Right lobe of liver (tissue), 6 donors: ENCODE results near the gene RIT2. TPM values are rescaled to one million over a fixed set of nuclear protein-coding genes. Genes with fewer than 3 reads are reported as not detected.

Experiments
- ATAC-seq, 4 donors: fragments of 200-7000 bp; cut with Tn5 transposase; one replicate each; pipeline ENCODE4 v1.9.1; 2020; ENCODE audit warnings: mild to moderate bottlenecking in 4 of 4, moderate library complexity in 4 of 4
- DNase-seq, 3 donors: peaks; one replicate each; pipeline ENCODE4 v3.0.0-alpha.2; 2020
- H3K27ac ChIP-seq, 3 donors: fragments of 200-600 bp; one replicate each; pipeline ENCODE4 v1.8.0; 2022
- H3K27me3 ChIP-seq, 2 donors: fragments of 200-600 bp; one replicate each; pipeline ENCODE4 v1.8.0; 2022
- H3K36me3 ChIP-seq, 4 donors: fragments of 200-600 bp; sonication (generic) in 1 of 4; one replicate each; pipeline versions ENCODE4 v1.5.1 to v1.8.0; 2017 to 2022; ENCODE audit warnings: control low read depth in 1 of 4
- H3K4me1 ChIP-seq, 4 donors: fragments of 200-600 bp; sonication (generic) in 1 of 4; one replicate each; pipeline versions ENCODE4 v1.5.1 to v1.8.0; 2017 to 2022; ENCODE audit warnings: control low read depth in 1 of 4
- H3K4me3 ChIP-seq, 3 donors: fragments of 200-600 bp; one replicate each; pipeline ENCODE4 v1.8.0; 2022
- H3K9me3 ChIP-seq, 4 donors: fragments of 200-600 bp; sonication (generic) in 1 of 4; one replicate each; pipeline versions ENCODE4 v1.5.1 to v1.8.0; 2017 to 2022; ENCODE audit warnings: control low read depth in 1 of 4
- POLR2A ChIP-seq: fragments of 450-650 bp; IDR thresholded peaks from one replicate; pipeline ENCODE4 v1.6.1; 2017; ENCODE audit warnings: antibody characterized with exemption, mild to moderate bottlenecking
- WGBS: methylation state at CpG from one replicate; pipeline ENCODE4 v1.1.6; 2018; ENCODE audit warnings: low coverage, low lambda C conversion rate; ENCODE audit not compliant: insufficient coverage; ENCODE audit errors: missing lambda C conversion rate; 5-methylcytosine and 5-hydroxymethylcytosine counted together
- intact Hi-C, 2 donors: fragments of 100-400 bp; cut with DNase I; formaldehyde crosslinking; loops; one replicate each; pipeline versions ENCODE4 v1.11.2 to v1.14.1; 2022
- total RNA-seq, 6 experiments: library from RNA; depleted of rRNA in 2 of 6; stranded (reverse); fragments of >200 nt in 2 of 6; fragmentation: NEBNext Ultra II Directional in 3 of 6; extraction: Animal tissue kit (Norgen Biotek cat#: 25700) in 3 of 6; gene quantifications; one replicate each; pipeline versions ENCODE4 v1.1.0 to v1.2.4, GENCODE V29; 2016 to 2023
- TF ChIP-seq, protein P1 (sequence below), 4 donors: fragments of 200-600 bp in 3 of 4; fragments of 450-650 bp in 1 of 4; IDR thresholded peaks; one replicate each; pipeline versions ENCODE4 v1.5.1 to v1.8.0; 2016 to 2022; ENCODE audit warnings: antibody characterized with exemption in 4 of 4, mild to moderate bottlenecking in 2 of 4
- donor health status: DM: no; HTN: yes; CAD: no.
- donor health status: DM: no; HTN: no; CAD: no.
- donor health status: DM: no; HTN: no; CAD: no.
- donor health status: DM: no; HTN: yes; CAD: no.
- donor health status: DM: no; HTN: yes; CAD: no.

RIT2 gene
- total RNA-seq, 6 experiments from 2014 or later = not detected

DNA sequence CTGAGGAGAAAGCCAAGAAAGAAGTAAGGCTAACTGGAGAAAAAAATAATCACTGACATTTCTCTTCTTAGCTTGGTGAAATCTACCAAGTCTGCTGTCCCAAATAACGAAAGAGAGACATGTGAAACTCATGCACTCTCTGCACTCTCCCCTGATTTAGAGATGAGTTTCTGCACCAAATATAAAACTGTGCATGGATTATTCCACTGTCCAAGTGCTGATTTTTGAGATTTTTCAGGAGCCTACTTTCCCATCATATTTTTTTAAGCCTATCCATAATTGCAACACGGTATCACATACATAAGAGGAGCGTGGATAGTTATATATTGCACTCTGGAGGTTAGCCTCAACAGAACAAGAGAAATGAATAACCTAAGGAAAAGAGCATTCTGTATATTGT, 10.0 kb upstream of the RIT2 start:
- H3K27ac ChIP-seq = no peak overlapping the region
- no peaks in the 10 kb centered on the region for H3K9me3 ChIP-seq
- H3K36me3 ChIP-seq = no peaks in the 10 kb centered on the region
- H3K4me1 ChIP-seq = no peaks in the 10 kb centered on the region
- intact Hi-C loops = loop anchor here in 1 of 2 donors (10.0 kb wide), 1 partner anchor 59 kb away; no protein-coding TSS in a partner anchor
- DNase-seq (no peak), ATAC-seq (no peak)
- no peaks in the 10 kb centered on the region for H3K27me3 ChIP-seq
- H3K4me3 ChIP-seq = no peak overlapping the region
- WGBS = 53% methylated on average over 3 of the region's 3 CpGs
- TF ChIP-seq POLR2A = no peak
- TF ChIP-seq, protein P1, sequence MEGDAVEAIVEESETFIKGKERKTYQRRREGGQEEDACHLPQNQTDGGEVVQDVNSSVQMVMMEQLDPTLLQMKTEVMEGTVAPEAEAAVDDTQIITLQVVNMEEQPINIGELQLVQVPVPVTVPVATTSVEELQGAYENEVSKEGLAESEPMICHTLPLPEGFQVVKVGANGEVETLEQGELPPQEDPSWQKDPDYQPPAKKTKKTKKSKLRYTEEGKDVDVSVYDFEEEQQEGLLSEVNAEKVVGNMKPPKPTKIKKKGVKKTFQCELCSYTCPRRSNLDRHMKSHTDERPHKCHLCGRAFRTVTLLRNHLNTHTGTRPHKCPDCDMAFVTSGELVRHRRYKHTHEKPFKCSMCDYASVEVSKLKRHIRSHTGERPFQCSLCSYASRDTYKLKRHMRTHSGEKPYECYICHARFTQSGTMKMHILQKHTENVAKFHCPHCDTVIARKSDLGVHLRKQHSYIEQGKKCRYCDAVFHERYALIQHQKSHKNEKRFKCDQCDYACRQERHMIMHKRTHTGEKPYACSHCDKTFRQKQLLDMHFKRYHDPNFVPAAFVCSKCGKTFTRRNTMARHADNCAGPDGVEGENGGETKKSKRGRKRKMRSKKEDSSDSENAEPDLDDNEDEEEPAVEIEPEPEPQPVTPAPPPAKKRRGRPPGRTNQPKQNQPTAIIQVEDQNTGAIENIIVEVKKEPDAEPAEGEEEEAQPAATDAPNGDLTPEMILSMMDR (IDR thresholded peaks at IDR 0.05) = no peak

GRCh38 chr18:43122955-43123354, 7.5 kb upstream of the RIT2 start:
- TF ChIP-seq, protein P1 (IDR thresholded peaks at IDR 0.05) = no peak
- TF ChIP-seq POLR2A = no peak
- ATAC-seq = no peak
- Histone ChIP-seq H3K4me1 (no peaks in the 10 kb centered on the region), H3K9me3 (no peaks in the 10 kb centered on the region), H3K36me3 (no peaks in the 10 kb centered on the region), H3K27ac (no peak overlapping the region), H3K4me3 (no peak overlapping the region), H3K27me3 (no peaks in the 10 kb centered on the region)
- DNase-seq = no peak
- intact Hi-C loops = loop anchor here in 1 of 2 donors (10.0 kb wide), 1 partner anchor 62 kb away; no protein-coding TSS in a partner anchor

- Histone ChIP-seq H3K27ac (no peak overlapping the region), H3K4me1 (no peaks in the 10 kb centered on the region), H3K36me3 (no peaks in the 10 kb centered on the region), H3K9me3 (no peaks in the 10 kb centered on the region), H3K4me3 (no peak overlapping the region), H3K27me3 (no peaks in the 10 kb centered on the region)
- 29% methylated on average over 2 of the region's 2 CpGs for WGBS
- TF ChIP-seq, protein P1 (IDR thresholded peaks at IDR 0.05) = no peak
- ATAC-seq (no peak), DNase-seq (no peak)
- intact Hi-C loops = no loop called here
These were observed 1.3 kb upstream of the RIT2 start for GRCh38 chr18:43116699-43117294.

GRCh38 chr18:43113220-43113895, 2.1 kb downstream of the RIT2 start:
- DNase-seq (no peak), ATAC-seq (no peak)
- Histone ChIP-seq H3K9me3 (no peaks in the 10 kb centered on the region), H3K27me3 (no peaks in the 10 kb centered on the region), H3K27ac (no peak overlapping the region), H3K4me1 (no peaks in the 10 kb centered on the region), H3K4me3 (no peak overlapping the region), H3K36me3 (no peaks in the 10 kb centered on the region)
- TF ChIP-seq POLR2A = no peak
- TF ChIP-seq, protein P1 (IDR thresholded peaks at IDR 0.05) = no peak
- intact Hi-C loops = no loop called here
- 59% methylated on average over 2 of the region's 2 CpGs for WGBS
